A549 (cell line): ENCODE data around the gene S100B. TPM values are rescaled to one million over a fixed set of nuclear protein-coding genes. Genes with fewer than 3 reads are reported as not detected.

Experiments used
- ATAC-seq, 2 experiments: fragments of 200-7000 bp in 1 of 2; fragments of >200 bp in 1 of 2; cut with Nextera tagmentation in 1 of 2; cut with Tn5 transposase in 1 of 2; 3 replicates each; pipeline versions ENCODE4 v1.8.0 to v1.9.1; 2018 to 2020; ENCODE audit warnings: mild to moderate bottlenecking in 1 of 2, moderate library complexity in 1 of 2
- CTCF ChIA-PET: fragments of 300-600 bp; sonication (Branson Sonifier 250); formaldehyde crosslinking; extraction: SDS; loops from one replicate; lab custom pipeline; 2021; ENCODE audit warnings: antibody characterized with exemption, inconsistent platforms; lab: Yijun Ruan, JAX
- POLR2A ChIA-PET: fragments of 350-600 bp; formaldehyde crosslinking; extraction: SDS; loops from one replicate; lab custom pipeline; 2021; ENCODE audit warnings: antibody characterized with exemption, inconsistent platforms; lab: Yijun Ruan, JAX
- DNase-seq, 2 experiments: peaks; one replicate each; pipeline versions ENCODE4 v3.0.0 to v3.0.0-alpha.2; 2011 to 2016; ENCODE audit warnings: low read depth in 1 of 2, low spot score in 1 of 2
- FAIRE-seq: peaks from 2 replicates; lab custom pipeline; 2011; peaks lifted over from hg19 to GRCh38; lab: Jason Lieb, UNC
- H3K27ac ChIP-seq, 2 experiments: fragments of >200 bp; sonication (Bioruptor Twin); formaldehyde crosslinking; 3 replicates each; pipeline ENCODE4 v1.5.1; 2016 to 2017
- H3K4me1 ChIP-seq: fragments of >200 bp; sonication (Bioruptor Twin); formaldehyde crosslinking; 3 replicates; pipeline ENCODE4 v1.6.1; 2016
- H3K4me2 ChIP-seq: fragments of >200 bp; sonication (Bioruptor Twin); formaldehyde crosslinking; 3 replicates; pipeline ENCODE4 v1.6.1; 2016
- H3K4me3 ChIP-seq: fragments of >200 bp; sonication (Bioruptor Twin); formaldehyde crosslinking; 3 replicates; pipeline ENCODE4 v1.5.1; 2016
- H3K9me3 ChIP-seq: fragments of >200 bp; sonication (Bioruptor Twin); formaldehyde crosslinking; 3 replicates; pipeline ENCODE4 v1.6.1; 2016
- ATOH8 ChIP-seq: fragments of 250-450 bp; sonication (Bioruptor Pico); IDR thresholded peaks from 2 replicates; pipeline ENCODE4 v1.5.0; 2020; ENCODE audit warnings: low read depth, mild to moderate bottlenecking, moderate library complexity
- BCL3 ChIP-seq: fragments of >200 bp; sonication (Bioruptor Twin); formaldehyde crosslinking; IDR thresholded peaks from 3 replicates; pipeline ENCODE4 v1.6.1; 2016
- BHLHE40 ChIP-seq: IDR thresholded peaks from 2 replicates; pipeline ENCODE4 v1.6.1; 2012; ENCODE audit warnings: low read depth, low read length, inconsistent platforms
- CHD2 ChIP-seq: fragments of 150-350 bp; IDR thresholded peaks from 2 replicates; pipeline ENCODE4 v1.6.1; 2014; ENCODE audit warnings: low read length; ENCODE audit not compliant: partially characterized antibody
- E2F6 ChIP-seq: IDR thresholded peaks from 2 replicates; pipeline ENCODE4 v1.6.1; 2012; ENCODE audit warnings: low read depth, borderline replicate concordance
- EHF ChIP-seq: fragments of 250-450 bp; sonication (Bioruptor Pico); IDR thresholded peaks from 2 replicates; pipeline ENCODE4 v1.5.0; 2020; ENCODE audit warnings: mild to moderate bottlenecking
- EHMT2 ChIP-seq: fragments of 200-600 bp; sonication (generic); IDR thresholded peaks from 2 replicates; pipeline ENCODE4 v1.6.1; 2016; ENCODE audit warnings: antibody characterized with exemption, low read depth, mild to moderate bottlenecking, moderate library complexity
- ELK1 ChIP-seq: fragments of 150-350 bp; IDR thresholded peaks from 2 replicates; pipeline ENCODE4 v1.6.1; 2014; ENCODE audit warnings: low read depth, mild to moderate bottlenecking, low read length
- FOSB ChIP-seq: fragments of 250-450 bp; sonication (Bioruptor Pico); IDR thresholded peaks from 2 replicates; pipeline ENCODE4 v1.5.0; 2020; ENCODE audit warnings: mild to moderate bottlenecking, moderate library complexity
- GATA3 ChIP-seq: IDR thresholded peaks from 2 replicates; pipeline ENCODE4 v1.6.1; 2012; ENCODE audit warnings: borderline replicate concordance
- HMGXB4 ChIP-seq: fragments of 250-450 bp; sonication (Bioruptor Pico); IDR thresholded peaks from 2 replicates; pipeline ENCODE4 v1.5.0; 2021; ENCODE audit warnings: mild to moderate bottlenecking, moderate library complexity, borderline replicate concordance
- HOXA7 ChIP-seq: fragments of 250-450 bp; sonication (Bioruptor Pico); IDR thresholded peaks from 2 replicates; pipeline ENCODE4 v1.5.0; 2020; ENCODE audit warnings: mild to moderate bottlenecking, moderate library complexity
- HOXB13 ChIP-seq: fragments of 250-450 bp; sonication (Bioruptor Pico); IDR thresholded peaks from 2 replicates; pipeline ENCODE4 v1.5.0; 2020; ENCODE audit warnings: low read depth, mild to moderate bottlenecking, moderate library complexity
- HOXB5 ChIP-seq: fragments of 250-450 bp; sonication (Bioruptor Pico); IDR thresholded peaks from 2 replicates; pipeline ENCODE4 v1.5.0; 2020; ENCODE audit warnings: mild to moderate bottlenecking, moderate library complexity
- MAZ ChIP-seq: fragments of 150-350 bp; IDR thresholded peaks from 2 replicates; pipeline ENCODE4 v1.6.1; 2014; ENCODE audit warnings: antibody characterized with exemption, low read depth, low read length, borderline replicate concordance
- PHF8 ChIP-seq: fragments of 200-600 bp; sonication (generic); IDR thresholded peaks from 2 replicates; pipeline ENCODE4 v1.6.1; 2016; ENCODE audit warnings: low read depth, mild to moderate bottlenecking, antibody characterized with exemption, moderate library complexity, borderline replicate concordance
- RARB ChIP-seq: fragments of 250-450 bp; sonication (Bioruptor Pico); IDR thresholded peaks from 2 replicates; pipeline ENCODE4 v1.8.0; 2021; ENCODE audit warnings: mild to moderate bottlenecking, moderate library complexity
- RCOR1 ChIP-seq: fragments of 150-350 bp; IDR thresholded peaks from 2 replicates; pipeline ENCODE4 v1.6.1; 2014; ENCODE audit warnings: antibody characterized with exemption, low read length, low read depth
- USF2 ChIP-seq: fragments of 450-650 bp; IDR thresholded peaks from 2 replicates; pipeline ENCODE4 v1.6.1; 2014; ENCODE audit warnings: antibody characterized with exemption
- WGBS: methylation state at CpG from one replicate; pipeline ENCODE4 v1.1.6; 2017; ENCODE audit errors: missing lambda C conversion rate; 5-methylcytosine and 5-hydroxymethylcytosine counted together
- polyA plus RNA-seq, 4 experiments: library from polyadenylated mRNA; depleted of rRNA in 3 of 4; stranded (reverse); fragments of >200 nt; fragmentation: RNase III in 1 of 4; extraction: RNeasy Plus Mini Kit Qiagen cat#74134 plus additional on column Dnase treatment in 1 of 4; gene quantifications; 2 replicates in 3 of 4; 3 replicates in 1 of 4; pipeline ENCODE4 v1.2.3, GENCODE V29; 2011 to 2017

S100B gene
- polyA plus RNA-seq, 2 of the 4 experiments (the other 2 are of a cell fraction): not detected

- TF ChIP-seq BCL3: no peak
Measured at GRCh38 chr21:46552274-46552673, 52.6 kb downstream of the S100B start (continued).

GRCh38 chr21:46551636-46552241, 53.1 kb downstream of the S100B start:
- Histone ChIP-seq H3K4me3 (no peak overlapping the region), H3K4me1 (no peaks in the 10 kb centered on the region), H3K9me3 (no peaks in the 10 kb centered on the region), H3K4me2 (no peak overlapping the region), H3K27ac (no peak overlapping the region)
- CTCF ChIA-PET: interaction anchor here (0.7 kb wide), 1 partner anchor 71 kb away, joined by 3 read pairs; no protein-coding TSS in a partner anchor
- POLR2A ChIA-PET: no interaction called here
- 94% methylated on average over 18 of the region's 24 CpGs for WGBS
- TF ChIP-seq HOXB5 (CRISPR knock-in tag): no peak
- no peak for TF ChIP-seq HMGXB4
- TF ChIP-seq RARB (CRISPR knock-in tag): no peak
- no peak for TF ChIP-seq PHF8
- DNase-seq (no peak), FAIRE-seq (no peak), ATAC-seq (no peak)

- ChIA-PET POLR2A (no interaction called here), CTCF (no interaction called here)
- H3K9me3 ChIP-seq: no peaks in the 10 kb centered on the region
- DNase-seq (no peak), FAIRE-seq (no peak)
- no peak overlapping the region for H3K27ac ChIP-seq
- H3K4me2 ChIP-seq: no peak overlapping the region
- H3K4me3 ChIP-seq: no peak overlapping the region
- TF ChIP-seq PHF8 (no peak), ATOH8 (CRISPR knock-in tag) (no peak), BHLHE40 (no peak), USF2 (no peak), GATA3 (no peak)
- TF ChIP-seq, all 56 proteins: peak for 0
- no peak for ATAC-seq
- 87% methylated on average over 11 of the region's 12 CpGs for WGBS
- no peaks in the 10 kb centered on the region for H3K4me1 ChIP-seq
Measured at GRCh38 chr21:46550116-46550941, 54.6 kb downstream of the S100B start.

GRCh38 chr21:46549650-46550049, 55.2 kb downstream of the S100B start:
- H3K4me1 ChIP-seq: no peaks in the 10 kb centered on the region
- POLR2A ChIA-PET: no interaction called here
- FAIRE-seq (no peak), DNase-seq (no peak), ATAC-seq (no peak)
- no peaks in the 10 kb centered on the region for H3K9me3 ChIP-seq
- CTCF ChIA-PET: no interaction called here
- H3K4me2 ChIP-seq: no peak overlapping the region
- TF ChIP-seq HOXA7 (CRISPR knock-in tag) (no peak), HMGXB4 (no peak), MAZ (no peak), ELK1 (no peak), E2F6 (no peak), EHMT2 (no peak), RCOR1 (no peak), EHF (CRISPR knock-in tag) (no peak), CHD2 (no peak), HOXB13 (CRISPR knock-in tag) (no peak), PHF8 (no peak), HOXB5 (CRISPR knock-in tag) (no peak), FOSB (no peak)
- H3K27ac ChIP-seq: no peak overlapping the region
- no peak overlapping the region for H3K4me3 ChIP-seq
- WGBS: 93% methylated on average over 18 of the region's 18 CpGs
